Small intestine (tissue), 7 donors: ENCODE data around the gene RXFP1. TPM values are rescaled to one million over a fixed set of nuclear protein-coding genes. Genes with fewer than 3 reads are reported as not detected.
A peak's percentile ranks its signal among the peaks of the same experiment; 100 is the strongest.

Source experiments
- DNase-seq, 2 donors: peaks; one replicate each; pipeline versions ENCODE4 v3.0.0 to v3.0.0-alpha.2; 2013
- FAIRE-seq: peaks from 2 replicates; lab custom pipeline; 2012; peaks lifted over from hg19 to GRCh38; lab: Jason Lieb, UNC
- H3K27ac ChIP-seq, 3 donors: one replicate each; pipeline ENCODE4 v1.5.1; 2013; ENCODE audit warnings: low read length in 2 of 3, mild to moderate bottlenecking in 2 of 3, control low read depth in 1 of 3, inconsistent platforms in 1 of 3, low read depth in 1 of 3, moderate library complexity in 1 of 3
- H3K27me3 ChIP-seq, 3 donors: one replicate each; pipeline ENCODE4 v1.6.1; 2013; ENCODE audit warnings: low read length in 3 of 3, inconsistent platforms in 1 of 3; ENCODE audit not compliant: control insufficient read depth in 3 of 3, insufficient read depth in 3 of 3
- H3K36me3 ChIP-seq, 3 donors: one replicate each; pipeline ENCODE4 v1.6.1; 2013; ENCODE audit warnings: low read length in 3 of 3, inconsistent platforms in 1 of 3, low read depth in 1 of 3, mild to moderate bottlenecking in 1 of 3, moderate library complexity in 1 of 3; ENCODE audit not compliant: control insufficient read depth in 3 of 3, insufficient read depth in 2 of 3
- H3K4me1 ChIP-seq, 3 donors: one replicate each; pipeline ENCODE4 v1.6.1; 2013; ENCODE audit warnings: low read length in 2 of 3, inconsistent platforms in 1 of 3, low read depth in 1 of 3, mild to moderate bottlenecking in 1 of 3, moderate library complexity in 1 of 3; ENCODE audit not compliant: control insufficient read depth in 3 of 3, insufficient read depth in 2 of 3
- H3K4me3 ChIP-seq, 3 donors: one replicate each; pipeline ENCODE4 v1.5.1; 2013; ENCODE audit warnings: low read length in 3 of 3, control low read depth in 1 of 3, inconsistent platforms in 1 of 3, low read depth in 1 of 3, mild to moderate bottlenecking in 1 of 3, moderate library complexity in 1 of 3
- H3K9me3 ChIP-seq, 2 donors: one replicate each; pipeline ENCODE4 v1.6.1; 2013; ENCODE audit warnings: low read depth in 1 of 2, low read length in 1 of 2; ENCODE audit not compliant: control insufficient read depth in 2 of 2, insufficient read depth in 1 of 2
- WGBS, 3 donors: extraction: QIAGEN DNeasy Blood & Tissue Kit; methylation state at CpG; one replicate each; pipeline ENCODE4 v1.1.7; 2013; 5-methylcytosine and 5-hydroxymethylcytosine counted together
- polyA plus RNA-seq, 4 donors: library from polyadenylated mRNA; stranded (reverse) in 3 of 4; unstranded in 1 of 4; fragments of 200-250 nt in 3 of 4; fragments of 120-200 nt in 1 of 4; gene quantifications; one replicate each; pipeline versions ENCODE4 v1.2.1 to v1.2.3, GENCODE V29; 2013
- donor health status: healthy with polysubstance abuse.
- donor health status: control.
- donor health status: control.
- donor health status: Bipolar disorder and iron deficiency.
- donor health status: healthy.

RXFP1 gene
- polyA plus RNA-seq, 4 donors, result 0.16 to 0.53 TPM; not detected in 2

- Histone ChIP-seq H3K9me3 (no peaks in the 10 kb centered on the region), H3K4me1 (no peaks in the 10 kb centered on the region), H3K4me3 (no peak overlapping the region), H3K36me3 (no peaks in the 10 kb centered on the region), H3K27me3 (no peaks in the 10 kb centered on the region), H3K27ac (no peak overlapping the region)
- WGBS, 3 donors, result 63 to 69% (median 65%) methylated on average over 7 of the region's 7 CpGs
- FAIRE-seq, result no peak
- DNase-seq, result no peak
Measured at GRCh38 chr4:158519226-158519625, 2.5 kb upstream of the RXFP1 start.

- H3K4me1 ChIP-seq, result no peaks in the 10 kb centered on the region
- no peaks in the 10 kb centered on the region for H3K27me3 ChIP-seq
- H3K27ac ChIP-seq, result no peak overlapping the region
- WGBS, 3 donors, result 66 to 71% (median 68%) methylated on average over 7 of the region's 7 CpGs
- no peaks in the 10 kb centered on the region for H3K9me3 ChIP-seq
- DNase-seq, result no peak
- no peak for FAIRE-seq
- no peak overlapping the region for H3K4me3 ChIP-seq
- H3K36me3 ChIP-seq, result no peaks in the 10 kb centered on the region
Measured at GRCh38 chr4:158523990-158524535, 2.4 kb downstream of the RXFP1 start.

- no peak for FAIRE-seq
- 95 to 100% (median 100%) methylated on average over 1 of the region's 1 CpG for WGBS, 3 donors
- DNase-seq, result no peak
- Histone ChIP-seq H3K4me3 (no peak overlapping the region), H3K9me3 (no peaks in the 10 kb centered on the region), H3K27ac (no peak overlapping the region), H3K36me3 (no peaks in the 10 kb centered on the region), H3K4me1 (no peaks in the 10 kb centered on the region), H3K27me3 (no peaks in the 10 kb centered on the region)
Measured at GRCh38 chr4:158527516-158527915, 5.8 kb downstream of the RXFP1 start.

GRCh38 chr4:158529505-158529904, 7.8 kb downstream of the RXFP1 start:
- no peaks in the 10 kb centered on the region for H3K36me3 ChIP-seq
- H3K4me1 ChIP-seq, result no peaks in the 10 kb centered on the region
- WGBS, 3 donors, result 62 to 89% (median 85%) methylated on average over 1 of the region's 1 CpG
- H3K27me3 ChIP-seq, result no peaks in the 10 kb centered on the region
- no peak for FAIRE-seq
- no peak overlapping the region for H3K4me3 ChIP-seq
- DNase-seq, result no peak
- H3K9me3 ChIP-seq, result no peaks in the 10 kb centered on the region
- H3K27ac ChIP-seq, result no peak overlapping the region

- WGBS, 3 donors, result 54 to 84% (median 67%) methylated on average over 2 of the region's 2 CpGs
- no peak for FAIRE-seq
- H3K4me3 ChIP-seq, result no peak overlapping the region
- H3K27me3 ChIP-seq, result no peaks in the 10 kb centered on the region
- no peak overlapping the region for H3K27ac ChIP-seq
- H3K4me1 ChIP-seq, result no peaks in the 10 kb centered on the region
- no peaks in the 10 kb centered on the region for H3K36me3 ChIP-seq
- no peak for DNase-seq
- H3K9me3 ChIP-seq, result no peaks in the 10 kb centered on the region
Measured at GRCh38 chr4:158530381-158530780, 8.7 kb downstream of the RXFP1 start.

- 68 to 73% (median 73%) methylated on average over 6 of the region's 6 CpGs for WGBS, 3 donors
- DNase-seq (no peak), FAIRE-seq (no peak)
- no peak overlapping the region for H3K4me3 ChIP-seq
- H3K9me3 ChIP-seq, result no peaks in the 10 kb centered on the region
- no peaks in the 10 kb centered on the region for H3K36me3 ChIP-seq
- no peaks in the 10 kb centered on the region for H3K4me1 ChIP-seq
- no peak overlapping the region for H3K27ac ChIP-seq
- H3K27me3 ChIP-seq, result no peaks in the 10 kb centered on the region
Measured at GRCh38 chr4:158530898-158531297, 9.2 kb downstream of the RXFP1 start.

GRCh38 chr4:158532556-158533231, 11.0 kb downstream of the RXFP1 start:
- Histone ChIP-seq H3K27ac (no peak overlapping the region), H3K36me3 (no peaks in the 10 kb centered on the region), H3K4me1 (no peaks in the 10 kb centered on the region), H3K27me3 (no peaks in the 10 kb centered on the region), H3K9me3 (no peaks in the 10 kb centered on the region), H3K4me3 (no peak overlapping the region)
- DNase-seq (no peak), FAIRE-seq (no peak)
- 59 to 67% (median 63%) methylated on average over 6 of the region's 6 CpGs for WGBS, 3 donors

GRCh38 chr4:158534727-158535126, 13.0 kb downstream of the RXFP1 start:
- 67 to 87% (median 76%) methylated on average over 3 of the region's 3 CpGs for WGBS, 3 donors
- Histone ChIP-seq H3K27me3 (no peaks in the 10 kb centered on the region), H3K27ac (no peak overlapping the region), H3K9me3 (no peaks in the 10 kb centered on the region), H3K4me1 (no peaks in the 10 kb centered on the region), H3K36me3 (no peaks in the 10 kb centered on the region), H3K4me3 (no peak overlapping the region)
- no peak for DNase-seq
- FAIRE-seq, result peak; percentile 57
